Sigmoid colon (tissue), 4 donors: Measurements from ENCODE around the gene SP110.

Source experiments
- EP300 ChIP-seq, 4 donors: sonication (generic); formaldehyde crosslinking; IDR thresholded peaks; one replicate each; pipeline ENCODE4 v1.6.1; 2017; ENCODE audit warnings: antibody characterized with exemption in 4 of 4
- POLR2A ChIP-seq, 2 donors: fragments of 450-650 bp; IDR thresholded peaks; one replicate each; pipeline ENCODE4 v1.6.1; 2016; ENCODE audit warnings: antibody characterized with exemption in 2 of 2, mild to moderate bottlenecking in 2 of 2, moderate library complexity in 2 of 2
- POLR2AphosphoS5 ChIP-seq, 4 donors: sonication (generic); formaldehyde crosslinking; IDR thresholded peaks; one replicate each; pipeline ENCODE4 v1.6.1; 2017; ENCODE audit warnings: antibody characterized with exemption in 4 of 4
- TF ChIP-seq, protein P1 (sequence below), 4 experiments: fragments of 450-650 bp in 3 of 4; fragments of 200-600 bp in 1 of 4; IDR thresholded peaks; one replicate each; pipeline ENCODE4 v1.5.1; 2016 to 2019; ENCODE audit warnings: antibody characterized with exemption in 4 of 4, mild to moderate bottlenecking in 3 of 4, moderate library complexity in 2 of 4

DNA sequence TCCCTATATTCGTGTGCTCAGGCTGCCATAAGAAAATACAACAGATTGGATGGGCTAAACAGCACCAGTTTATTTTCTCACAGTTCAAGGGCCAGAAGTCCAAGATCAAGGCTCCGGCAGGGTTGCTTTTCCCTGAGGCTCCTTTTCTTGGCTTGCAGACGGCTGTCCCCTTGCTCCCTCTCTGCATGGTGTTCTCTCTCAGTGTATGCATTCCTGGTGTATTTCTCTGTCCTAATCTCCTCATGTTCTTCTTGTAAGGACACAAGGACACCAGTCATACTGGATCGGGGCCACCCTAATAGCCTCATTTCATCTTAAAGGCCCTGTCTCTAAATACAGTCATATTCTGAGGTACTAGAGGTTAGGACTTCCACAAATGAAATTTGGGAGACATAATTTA lies 88.4 kb downstream of the SP110 start:
- TF ChIP-seq POLR2A (IDR thresholded peaks at IDR 0.05) (no peak), POLR2AphosphoS5 (IDR thresholded peaks at IDR 0.05) (no peak), EP300 (IDR thresholded peaks at IDR 0.05) (no peak)
- TF ChIP-seq, protein P1, sequence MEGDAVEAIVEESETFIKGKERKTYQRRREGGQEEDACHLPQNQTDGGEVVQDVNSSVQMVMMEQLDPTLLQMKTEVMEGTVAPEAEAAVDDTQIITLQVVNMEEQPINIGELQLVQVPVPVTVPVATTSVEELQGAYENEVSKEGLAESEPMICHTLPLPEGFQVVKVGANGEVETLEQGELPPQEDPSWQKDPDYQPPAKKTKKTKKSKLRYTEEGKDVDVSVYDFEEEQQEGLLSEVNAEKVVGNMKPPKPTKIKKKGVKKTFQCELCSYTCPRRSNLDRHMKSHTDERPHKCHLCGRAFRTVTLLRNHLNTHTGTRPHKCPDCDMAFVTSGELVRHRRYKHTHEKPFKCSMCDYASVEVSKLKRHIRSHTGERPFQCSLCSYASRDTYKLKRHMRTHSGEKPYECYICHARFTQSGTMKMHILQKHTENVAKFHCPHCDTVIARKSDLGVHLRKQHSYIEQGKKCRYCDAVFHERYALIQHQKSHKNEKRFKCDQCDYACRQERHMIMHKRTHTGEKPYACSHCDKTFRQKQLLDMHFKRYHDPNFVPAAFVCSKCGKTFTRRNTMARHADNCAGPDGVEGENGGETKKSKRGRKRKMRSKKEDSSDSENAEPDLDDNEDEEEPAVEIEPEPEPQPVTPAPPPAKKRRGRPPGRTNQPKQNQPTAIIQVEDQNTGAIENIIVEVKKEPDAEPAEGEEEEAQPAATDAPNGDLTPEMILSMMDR (IDR thresholded peaks at IDR 0.05) = no peak
